Skeletal muscle satellite cell (primary cell): ENCODE data around the gene MEIOSIN.

Experiments
- H3K27me3 ChIP-seq: 2 replicates; pipeline ENCODE4 v1.7.0; 2013; ENCODE audit warnings: low read length; ENCODE audit not compliant: control insufficient read depth, insufficient read depth
- H3K36me3 ChIP-seq: 2 replicates; pipeline ENCODE4 v1.7.0; 2013; ENCODE audit warnings: mild to moderate bottlenecking, control low read depth, low read length; ENCODE audit not compliant: insufficient read depth
- H3K4me1 ChIP-seq: 2 replicates; pipeline ENCODE4 v1.7.0; 2013; ENCODE audit warnings: low read length; ENCODE audit not compliant: control insufficient read depth, insufficient read depth
- H3K4me2 ChIP-seq: 2 replicates; pipeline ENCODE4 v1.7.0; 2013; ENCODE audit warnings: mild to moderate bottlenecking, low read length
- H3K4me3 ChIP-seq: 2 replicates; pipeline ENCODE4 v1.7.0; 2013; ENCODE audit warnings: low read length
- H3K9ac ChIP-seq: 2 replicates; pipeline ENCODE4 v1.7.0; 2013; ENCODE audit warnings: mild to moderate bottlenecking, low read depth, low read length, moderate library complexity
- H3K9me3 ChIP-seq: replicated peaks from 2 replicates; pipeline ENCODE4 v1.7.0; 2013; ENCODE audit warnings: mild to moderate bottlenecking, control low read depth, low read length

The MEIOSIN gene

DNA sequence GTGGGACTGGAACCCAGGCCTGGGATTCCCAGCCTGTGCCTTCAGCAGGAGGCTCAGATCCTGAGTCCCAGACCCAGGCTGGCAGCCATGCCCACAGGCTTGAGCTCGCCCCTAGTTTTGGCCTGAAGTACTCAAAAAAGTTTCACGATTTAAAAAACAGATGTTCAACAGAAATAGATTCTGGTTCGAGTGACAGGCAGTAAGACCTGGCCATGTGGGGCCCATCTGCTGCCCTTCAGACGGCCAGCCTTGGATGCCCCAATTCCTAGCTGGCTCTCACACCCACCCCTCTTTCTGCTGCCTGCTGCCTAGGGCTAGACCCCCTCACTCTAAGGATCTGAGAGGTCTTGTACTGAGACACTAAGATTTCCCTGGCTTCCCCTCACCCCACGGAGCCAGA, 51.9 kb downstream of the MEIOSIN start:
- no peak overlapping the region for H3K4me2 ChIP-seq
- no peaks in the 10 kb centered on the region for H3K9me3 ChIP-seq
- no peak overlapping the region for H3K4me3 ChIP-seq
- H3K27me3 ChIP-seq = no peaks in the 10 kb centered on the region
- peaks cover 46% of the 10 kb centered on the region for H3K36me3 ChIP-seq
- peak overlapping the region; percentile 12 for H3K9ac ChIP-seq
- peaks cover 55% of the 10 kb centered on the region for H3K4me1 ChIP-seq

DNA sequence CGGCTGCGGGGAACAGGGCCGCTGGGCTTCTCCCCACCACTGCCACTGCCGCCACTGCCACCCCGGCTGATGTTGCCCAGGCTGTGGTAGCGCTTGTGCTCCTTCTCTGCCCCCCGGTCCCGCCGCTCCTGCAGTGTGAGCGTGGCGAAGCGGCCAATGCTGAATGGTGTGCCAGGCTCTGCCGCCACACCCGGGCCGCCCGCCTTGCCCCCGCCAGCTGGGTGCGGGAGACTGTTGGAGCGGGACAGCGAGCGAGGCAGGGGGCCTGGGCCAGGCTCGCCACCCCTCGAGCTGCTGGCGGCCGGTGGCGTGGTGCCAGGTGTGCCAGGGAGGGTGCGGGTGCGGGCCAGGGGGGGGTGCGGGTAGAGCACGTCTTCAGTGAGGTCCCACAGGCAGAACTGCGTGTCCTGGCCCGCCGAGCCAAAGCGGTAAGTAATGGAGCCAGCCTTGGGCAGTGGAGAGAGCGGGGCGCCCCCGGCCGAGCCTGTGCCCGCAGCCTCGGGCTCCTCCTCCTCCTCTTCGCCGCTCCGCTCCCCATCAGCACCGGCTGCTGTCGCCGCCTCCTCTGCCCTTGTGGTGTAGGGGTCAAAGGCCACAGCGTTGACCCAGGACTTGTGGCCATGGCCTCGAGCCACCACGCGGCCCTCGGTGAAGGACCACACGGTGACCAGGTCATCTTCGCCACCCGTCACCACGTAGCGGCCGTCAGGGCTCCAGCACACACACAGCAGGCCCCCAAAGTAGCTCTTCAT, 52.7 kb downstream of the MEIOSIN start:
- H3K9ac ChIP-seq = no peak overlapping the region
- H3K27me3 ChIP-seq = no peaks in the 10 kb centered on the region
- H3K4me3 ChIP-seq = no peak overlapping the region
- no peaks in the 10 kb centered on the region for H3K9me3 ChIP-seq
- no peak overlapping the region for H3K4me2 ChIP-seq
- H3K36me3 ChIP-seq = peaks cover 51% of the 10 kb centered on the region
- peaks cover 49% of the 10 kb centered on the region for H3K4me1 ChIP-seq

DNA sequence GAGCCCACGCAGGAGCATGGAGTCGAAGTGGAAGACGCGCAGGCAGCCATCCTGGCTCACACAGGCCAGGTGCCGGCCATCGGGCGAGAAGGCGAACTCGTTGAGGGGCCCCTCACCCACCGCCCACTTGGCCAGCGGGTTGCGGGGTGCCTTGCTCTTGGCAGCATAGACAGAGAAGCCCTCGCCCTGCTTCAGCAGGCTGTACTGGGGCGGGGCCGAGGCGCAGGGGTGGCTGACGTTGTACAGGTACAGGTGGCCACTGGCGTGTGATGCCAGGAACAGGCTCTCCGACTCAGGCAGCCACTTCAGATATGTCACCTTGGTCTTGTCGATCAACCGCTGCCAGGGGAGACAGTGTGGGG, 53.3 kb downstream of the MEIOSIN start:
- Histone ChIP-seq H3K9me3 (no peaks in the 10 kb centered on the region), H3K4me1 (peaks cover 49% of the 10 kb centered on the region), H3K36me3 (peaks cover 52% of the 10 kb centered on the region), H3K27me3 (no peaks in the 10 kb centered on the region), H3K9ac (no peak overlapping the region), H3K4me2 (no peak overlapping the region), H3K4me3 (no peak overlapping the region)

DNA sequence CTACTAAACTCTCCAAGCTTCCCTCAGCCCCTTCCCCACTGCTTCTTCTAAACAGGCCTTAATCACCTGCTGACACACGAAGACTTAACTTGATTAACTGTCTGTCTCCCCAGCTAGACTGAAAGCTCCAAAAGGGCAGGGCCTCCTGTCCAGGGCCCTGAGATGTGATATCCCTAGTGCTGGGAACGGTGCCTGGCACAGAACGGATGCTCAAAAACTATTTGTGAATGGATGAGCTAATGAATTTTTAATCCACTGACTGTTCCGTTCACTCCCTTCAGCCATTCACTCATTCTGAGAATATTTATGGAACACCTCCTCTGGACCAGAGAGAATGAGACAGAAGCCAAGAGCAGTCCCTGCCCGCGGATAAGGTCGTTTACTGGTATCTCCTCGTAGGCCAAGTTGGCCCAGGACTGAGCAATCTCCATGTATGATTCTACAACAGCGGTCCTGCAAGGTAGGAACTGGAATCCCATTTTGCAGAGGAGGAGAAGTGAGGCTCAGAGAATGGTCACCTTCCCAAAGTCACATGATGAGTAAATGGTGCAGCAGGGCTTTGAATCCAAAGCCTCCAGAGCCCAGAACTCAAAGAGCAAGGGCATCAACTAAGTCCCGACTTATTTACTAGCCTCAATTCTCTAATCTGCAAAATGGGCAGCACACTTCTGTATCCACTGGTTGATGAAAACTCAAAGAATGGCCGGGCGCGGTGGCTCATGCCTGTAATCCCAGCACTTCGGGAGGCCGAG, 56.0 kb downstream of the MEIOSIN start:
- Histone ChIP-seq H3K9me3 (no peaks in the 10 kb centered on the region), H3K27me3 (no peaks in the 10 kb centered on the region), H3K9ac (no peak overlapping the region), H3K4me3 (no peak overlapping the region), H3K4me1 (peaks cover 30% of the 10 kb centered on the region), H3K36me3 (peaks cover 52% of the 10 kb centered on the region), H3K4me2 (no peak overlapping the region)

DNA sequence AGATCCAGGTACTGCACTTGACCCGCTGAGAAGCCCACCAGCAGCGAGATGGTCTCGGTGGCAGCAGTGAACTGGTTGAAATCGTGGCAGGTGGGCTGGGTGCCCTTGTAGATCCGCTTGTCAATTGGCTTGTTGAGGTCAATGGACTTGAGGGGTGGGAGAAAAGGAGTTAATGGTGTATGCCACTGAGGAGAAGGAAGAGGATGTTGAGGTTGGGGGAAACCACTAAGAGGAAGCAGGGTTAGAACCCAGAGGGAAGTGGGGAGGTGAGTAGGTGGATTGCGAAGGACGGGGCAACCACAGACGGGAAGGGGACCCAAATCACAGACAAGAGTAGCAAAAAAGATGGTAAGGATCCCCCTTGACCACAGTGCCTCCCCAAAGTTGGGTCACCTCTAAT, 57.7 kb downstream of the MEIOSIN start:
- peaks cover 15% of the 10 kb centered on the region for H3K4me1 ChIP-seq
- H3K27me3 ChIP-seq = no peaks in the 10 kb centered on the region
- peak overlapping the region; percentile 88 for H3K4me2 ChIP-seq
- H3K4me3 ChIP-seq = peak overlapping the region; percentile 82
- H3K9me3 ChIP-seq = no peaks in the 10 kb centered on the region
- peaks cover 39% of the 10 kb centered on the region for H3K36me3 ChIP-seq
- H3K9ac ChIP-seq = peak overlapping the region; percentile 90

DNA sequence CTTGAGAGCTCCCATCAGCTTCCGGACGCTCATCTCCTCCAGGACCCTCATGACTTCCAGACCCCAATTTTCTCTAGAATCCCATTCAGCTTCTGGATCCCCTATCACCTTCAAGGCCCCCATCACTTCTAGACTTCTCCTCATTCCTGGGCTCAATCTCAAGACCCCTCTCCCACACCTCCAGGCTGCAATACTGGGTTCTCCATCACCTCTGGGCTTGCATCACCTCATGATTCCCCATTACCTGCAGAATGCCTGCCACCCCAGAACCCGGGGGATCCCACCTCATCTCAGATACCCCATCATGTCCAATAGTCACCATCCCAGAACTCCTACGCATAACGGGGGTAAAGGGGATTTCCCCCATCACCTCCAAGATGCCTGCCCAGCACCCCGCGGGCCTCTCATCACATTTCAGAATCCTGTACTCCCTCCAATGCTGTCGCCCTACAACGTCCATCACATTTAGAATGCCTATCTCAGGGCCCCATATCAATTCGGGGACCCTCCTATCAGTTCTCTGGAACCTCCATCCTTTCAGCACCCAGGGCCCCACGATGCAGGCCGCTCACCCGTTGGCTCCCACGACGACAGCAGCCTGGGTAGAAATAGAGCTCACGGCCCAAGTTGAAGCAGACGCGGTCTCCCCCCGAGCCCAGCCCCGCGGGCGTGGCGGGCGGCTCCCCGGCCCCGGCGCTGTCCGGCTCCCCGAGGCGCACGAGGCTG, 58.7 kb downstream of the MEIOSIN start:
- Histone ChIP-seq H3K36me3 (peaks cover 30% of the 10 kb centered on the region), H3K4me3 (peak overlapping the region; percentile 82), H3K4me2 (peak overlapping the region; percentile 88), H3K4me1 (peaks cover 15% of the 10 kb centered on the region), H3K9ac (peak overlapping the region; percentile 90), H3K27me3 (no peaks in the 10 kb centered on the region), H3K9me3 (no peaks in the 10 kb centered on the region)

DNA sequence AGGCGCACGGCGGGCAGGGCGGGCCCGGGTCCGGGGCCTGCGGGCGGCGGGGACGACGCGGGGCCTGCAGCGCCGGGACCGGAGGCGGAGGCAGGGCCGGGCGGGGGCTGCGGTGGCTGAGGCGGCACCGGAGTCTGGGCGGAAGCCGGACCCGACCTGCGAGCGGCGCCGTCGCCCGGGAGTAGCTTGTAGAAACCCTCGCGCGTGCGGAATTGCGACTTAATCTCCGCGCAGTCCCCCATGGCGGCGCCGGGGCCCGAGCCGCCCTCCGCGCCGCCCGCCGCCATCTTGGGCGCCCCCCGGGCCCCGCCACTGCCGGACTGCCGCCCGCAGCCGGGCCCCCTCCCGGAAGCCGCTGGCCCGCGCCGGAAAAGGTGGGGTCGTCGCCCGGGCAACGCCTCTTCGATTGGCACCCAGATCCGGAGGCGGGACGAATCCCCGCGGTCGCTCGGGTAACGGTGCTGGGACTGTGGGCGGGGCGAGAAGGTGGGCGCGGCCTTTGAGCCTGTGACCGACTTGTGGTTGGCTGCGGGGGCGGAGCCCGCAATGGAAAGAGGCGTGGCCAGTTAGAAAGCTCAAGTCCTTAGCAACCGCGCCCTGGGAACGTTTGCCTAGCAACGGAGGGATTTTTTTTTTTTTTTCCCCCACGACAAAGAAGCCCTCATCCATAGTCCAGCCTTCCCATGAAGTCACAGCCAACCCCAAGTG, 59.4 kb downstream of the MEIOSIN start, which contains the start of gene DMWD:
TSS of gene DMWD (minus strand) at position 376 of the 708 bp plus-strand sequence. CDS start at position 287, 89 bp downstream.
- no peaks in the 10 kb centered on the region for H3K27me3 ChIP-seq
- H3K4me2 ChIP-seq = peak within 1 kb of the TSS; percentile 88
- H3K4me1 ChIP-seq = peaks cover 15% of the 10 kb centered on the region
- peak within 1 kb of the TSS; percentile 90 for H3K9ac ChIP-seq
- H3K9me3 ChIP-seq = no peaks in the 10 kb centered on the region
- peaks cover 23% of the 10 kb centered on the region for H3K36me3 ChIP-seq
- H3K4me3 ChIP-seq = peak within 1 kb of the TSS; percentile 82

DNA sequence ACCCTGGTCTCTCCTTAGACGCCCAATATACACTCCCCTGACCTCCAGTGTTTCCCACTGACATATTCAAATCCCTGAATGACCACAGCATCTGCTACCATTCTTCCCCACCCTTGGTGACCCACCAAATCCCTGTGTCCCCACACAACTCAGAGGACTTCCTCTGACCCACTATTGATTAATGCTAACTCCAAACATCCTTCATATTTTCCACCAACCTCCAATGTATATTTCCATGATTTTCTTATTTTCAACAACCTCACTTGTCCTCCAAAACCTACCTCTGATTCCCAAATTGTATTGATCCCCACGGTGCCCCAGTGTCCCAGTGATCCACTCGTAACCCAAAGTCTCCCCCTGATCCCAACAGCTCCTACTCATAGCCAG, 59.9 kb downstream of the MEIOSIN start:
- H3K9ac ChIP-seq = no peak overlapping the region
- H3K4me3 ChIP-seq = peak overlapping the region; percentile 29
- no peaks in the 10 kb centered on the region for H3K27me3 ChIP-seq

DNA sequence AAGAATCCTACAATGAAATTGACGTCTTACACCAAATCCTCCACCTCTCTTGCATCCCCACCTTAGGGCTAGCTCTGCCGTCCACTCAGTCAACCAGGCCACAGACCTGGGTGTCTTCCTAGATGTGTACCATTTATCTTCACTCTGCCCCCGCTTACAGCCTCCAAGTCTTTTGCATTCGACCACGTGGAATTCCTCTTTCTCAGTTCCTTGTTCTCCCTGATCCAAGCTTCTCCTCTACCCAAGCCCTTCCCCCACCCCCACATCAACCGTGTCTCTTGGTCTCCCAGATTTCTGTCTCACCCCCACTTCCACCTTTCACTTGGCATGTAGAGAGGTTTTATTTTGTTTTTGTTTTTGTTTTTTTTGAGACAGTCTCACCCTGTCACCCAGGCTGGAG, 60.6 kb downstream of the MEIOSIN start:
- Histone ChIP-seq H3K9ac (no peak overlapping the region), H3K9me3 (no peaks in the 10 kb centered on the region), H3K4me2 (no peak overlapping the region), H3K36me3 (peaks cover 13% of the 10 kb centered on the region), H3K4me1 (peaks cover 16% of the 10 kb centered on the region), H3K27me3 (no peaks in the 10 kb centered on the region), H3K4me3 (no peak overlapping the region)

More for the DNA sequence above, 59.9 kb downstream of the MEIOSIN start:
- peaks cover 15% of the 10 kb centered on the region for H3K4me1 ChIP-seq
- H3K4me2 ChIP-seq = peak overlapping the region; percentile 25
- peaks cover 19% of the 10 kb centered on the region for H3K36me3 ChIP-seq
- no peaks in the 10 kb centered on the region for H3K9me3 ChIP-seq

DNA sequence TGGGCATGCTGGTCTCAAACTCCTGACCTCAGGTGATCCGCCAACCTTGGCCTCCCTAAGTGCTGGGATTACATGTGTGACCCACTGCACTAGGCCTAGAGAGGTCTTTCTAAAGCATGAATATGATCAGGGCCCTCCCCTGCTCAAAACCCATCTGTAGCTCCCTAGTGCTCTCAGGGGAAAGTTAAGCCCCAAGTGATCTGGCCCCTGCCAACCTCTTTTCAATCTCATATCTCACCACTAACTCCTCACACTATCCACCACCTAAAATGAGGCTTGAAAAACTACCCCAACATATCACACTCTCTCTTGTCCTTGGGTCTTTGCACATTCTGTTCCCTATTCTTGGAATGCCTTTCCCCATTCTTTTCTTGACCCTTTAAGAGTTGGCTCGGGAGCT, 61.4 kb downstream of the MEIOSIN start:
- Histone ChIP-seq H3K4me1 (peaks cover 23% of the 10 kb centered on the region), H3K27me3 (no peaks in the 10 kb centered on the region)

DNA sequence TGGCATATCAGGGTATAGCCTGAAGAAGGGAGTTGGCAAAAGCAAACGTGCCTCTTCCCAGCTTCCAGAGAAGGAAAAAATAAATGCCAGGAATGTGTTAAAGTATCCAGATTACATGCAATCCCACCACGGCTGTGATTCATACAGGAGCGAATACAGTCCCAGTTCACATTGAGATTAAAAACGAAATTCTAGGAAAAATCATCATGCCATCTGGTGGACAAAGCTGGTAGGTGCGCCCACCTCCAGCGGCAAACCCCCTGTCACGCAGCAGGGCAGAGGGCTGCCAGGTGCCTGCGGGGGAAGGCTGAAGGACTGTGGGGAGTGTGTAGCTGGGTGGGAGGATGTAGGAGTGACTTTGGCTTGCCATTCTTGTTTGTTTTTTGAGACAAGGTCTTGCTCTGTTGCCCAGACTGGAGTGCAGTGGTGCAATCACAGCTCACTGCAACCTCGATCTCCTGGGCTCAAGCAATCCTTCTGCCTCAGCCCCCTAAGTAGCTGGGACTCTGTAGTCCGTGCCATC, 65.8 kb downstream of the MEIOSIN start:
- Histone ChIP-seq H3K27me3 (no peaks in the 10 kb centered on the region), H3K4me1 (peaks cover 17% of the 10 kb centered on the region), H3K4me2 (peak overlapping the region; percentile 41)

More for the DNA sequence above, 61.4 kb downstream of the MEIOSIN start:
- no peaks in the 10 kb centered on the region for H3K9me3 ChIP-seq
- H3K4me2 ChIP-seq = no peak overlapping the region
- peaks cover 6% of the 10 kb centered on the region for H3K36me3 ChIP-seq
- no peak overlapping the region for H3K4me3 ChIP-seq
- H3K9ac ChIP-seq = no peak overlapping the region

More for the DNA sequence above, 65.8 kb downstream of the MEIOSIN start:
- no peaks in the 10 kb centered on the region for H3K9me3 ChIP-seq
- no peak overlapping the region for H3K9ac ChIP-seq
- no peaks in the 10 kb centered on the region for H3K36me3 ChIP-seq
- no peak overlapping the region for H3K4me3 ChIP-seq
